HG03139 (cell line): ENCODE results near the gene ADGRB2.

ENCODE experiments used
- ATAC-seq: cut with Tn5 transposase; IDR thresholded peaks from one replicate; pipeline ENCODE4 v1.9.1; 2021; ENCODE audit not compliant: unreplicated experiment

The ADGRB2 gene

GRCh38 chr1:31764312-31765040 lies at the start of gene ADGRB2:
Gene ADGRB2, minus strand, starts transcription at chr1:31764340. Its CDS starts 7,119 bp downstream, at chr1:31757221.
- no peak for ATAC-seq

- no peak for ATAC-seq
Measured at GRCh38 chr1:31812158-31812829, 48.2 kb upstream of the ADGRB2 start.

GRCh38 chr1:31811605-31812004 lies 47.5 kb upstream of the ADGRB2 start:
- ATAC-seq: no peak

GRCh38 chr1:31809698-31810097 lies 45.6 kb upstream of the ADGRB2 start:
- no peak for ATAC-seq

GRCh38 chr1:31807273-31808048 lies 43.3 kb upstream of the ADGRB2 start:
- no peak for ATAC-seq

- ATAC-seq: no peak
Measured at GRCh38 chr1:31805318-31805717, 41.2 kb upstream of the ADGRB2 start.

GRCh38 chr1:31804098-31804497 lies 40.0 kb upstream of the ADGRB2 start:
- ATAC-seq: no peak

- no peak for ATAC-seq
Measured at GRCh38 chr1:31803610-31804009, 39.5 kb upstream of the ADGRB2 start.

- no peak for ATAC-seq
Measured at GRCh38 chr1:31802190-31803150, 38.3 kb upstream of the ADGRB2 start.

GRCh38 chr1:31801458-31801857 lies 37.3 kb upstream of the ADGRB2 start:
- ATAC-seq: no peak

GRCh38 chr1:31800674-31800967 lies 36.5 kb upstream of the ADGRB2 start:
- no peak for ATAC-seq

- no peak for ATAC-seq
Measured at GRCh38 chr1:31799895-31800673, 35.9 kb upstream of the ADGRB2 start.

GRCh38 chr1:31799196-31799894 lies 35.2 kb upstream of the ADGRB2 start:
- ATAC-seq: no peak

GRCh38 chr1:31798433-31799195 lies 34.5 kb upstream of the ADGRB2 start:
- ATAC-seq: no peak

- no peak for ATAC-seq
Measured at GRCh38 chr1:31798086-31798432, 33.9 kb upstream of the ADGRB2 start.

- ATAC-seq: no peak
Measured at GRCh38 chr1:31797216-31797615, 33.1 kb upstream of the ADGRB2 start.

- no peak for ATAC-seq
Measured at GRCh38 chr1:31796707-31797106, 32.6 kb upstream of the ADGRB2 start.

- ATAC-seq: no peak
Measured at GRCh38 chr1:31795801-31796621, 31.9 kb upstream of the ADGRB2 start.
